Measurements from ENCODE around the gene KRTAP5-11.
"Not testable (repeated sequence)": the region's sequence is repeated elsewhere in the genome, so short reads cannot be mapped to it uniquely, and the experiment has no call there.

KRTAP5-11 gene

GRCh38 chr11:71554996-71555395, 27.7 kb downstream of the KRTAP5-11 start:
- no peak for DNase-seq

- no peak for DNase-seq
These were observed 31.0 kb downstream of the KRTAP5-11 start for GRCh38 chr11:71551711-71552110.

- no peak for DNase-seq
These were observed 33.9 kb downstream of the KRTAP5-11 start for GRCh38 chr11:71548716-71549151.

GRCh38 chr11:71548120-71548519, 34.6 kb downstream of the KRTAP5-11 start, which contains the start of gene KRTAP5-9:
KRTAP5-9 (plus strand) TSS chr11:71548420; CDS start chr11:71548658, 238 bp downstream.
- DNase-seq = no peak

- no peak for DNase-seq
These were observed 37.2 kb downstream of the KRTAP5-11 start for GRCh38 chr11:71545405-71545966.

GRCh38 chr11:71544525-71545214, 38.0 kb downstream of the KRTAP5-11 start:
- no peak for DNase-seq

GRCh38 chr11:71543866-71544265, 38.8 kb downstream of the KRTAP5-11 start:
- no peak for DNase-seq

GRCh38 chr11:71542879-71543777, 39.5 kb downstream of the KRTAP5-11 start:
- DNase-seq = no peak

GRCh38 chr11:71542382-71542781, 40.3 kb downstream of the KRTAP5-11 start:
- no peak for DNase-seq

- DNase-seq = not testable (repeated sequence)
These were observed 42.0 kb downstream of the KRTAP5-11 start for GRCh38 chr11:71540521-71541304.

GRCh38 chr11:71539971-71540370, 42.7 kb downstream of the KRTAP5-11 start:
- DNase-seq = not testable (repeated sequence)

- DNase-seq = no peak
These were observed 43.7 kb downstream of the KRTAP5-11 start for GRCh38 chr11:71539017-71539416.

GRCh38 chr11:71538666-71538990, 44.0 kb downstream of the KRTAP5-11 start:
- DNase-seq = no peak

GRCh38 chr11:71537977-71538665, 44.6 kb downstream of the KRTAP5-11 start, which contains the start of gene KRTAP5-8:
KRTAP5-8 (plus strand) TSS chr11:71538025; CDS start chr11:71538056, 31 bp downstream.
- not testable (repeated sequence) for DNase-seq

GRCh38 chr11:71537537-71537936, 45.1 kb downstream of the KRTAP5-11 start:
- no peak for DNase-seq

- DNase-seq = no peak
These were observed 46.9 kb downstream of the KRTAP5-11 start for GRCh38 chr11:71535825-71536224.

GRCh38 chr11:71534711-71535608, 47.7 kb downstream of the KRTAP5-11 start:
- DNase-seq = not testable (repeated sequence)

GRCh38 chr11:71532036-71532610, 50.6 kb downstream of the KRTAP5-11 start:
- DNase-seq = no peak

Data from activated naive CD4-positive, alpha-beta T cell treated with anti-CD3 and anti-CD28 coated beads, Interleukin-2, amount 50 U/mL, for 16 hours (primary cell).